SJCRH30 (cell line): ENCODE measurements around the gene FGFR1OP2. TPM values are rescaled to one million over a fixed set of nuclear protein-coding genes. Genes with fewer than 3 reads are reported as not detected.

Experiments used
- DNase-seq, 2 experiments: peaks; one replicate each; pipeline ENCODE4 v3.0.0-alpha.2; 2015 to 2020
- H3K27ac ChIP-seq: fragments of 250-450 bp; sonication (Bioruptor Pico); 2 replicates; pipeline ENCODE4 v1.5.1; 2020; ENCODE audit warnings: mild to moderate bottlenecking, moderate library complexity
- H3K27me3 ChIP-seq: fragments of 250-450 bp; sonication (Bioruptor Pico); 2 replicates; pipeline ENCODE4 v1.5.1; 2020; ENCODE audit warnings: mild to moderate bottlenecking, moderate library complexity
- H3K36me3 ChIP-seq: fragments of 250-450 bp; sonication (Bioruptor Pico); 2 replicates; pipeline ENCODE4 v1.5.1; 2020; ENCODE audit warnings: mild to moderate bottlenecking, moderate library complexity
- H3K4me1 ChIP-seq: fragments of 250-450 bp; sonication (Bioruptor Pico); 2 replicates; pipeline ENCODE4 v1.5.1; 2020; ENCODE audit warnings: mild to moderate bottlenecking, moderate library complexity
- H3K4me3 ChIP-seq: fragments of 250-450 bp; sonication (Bioruptor Pico); 2 replicates; pipeline ENCODE4 v1.5.1; 2020; ENCODE audit warnings: mild to moderate bottlenecking, moderate library complexity
- H3K9me3 ChIP-seq: fragments of 250-450 bp; sonication (Bioruptor Pico); replicated peaks from 2 replicates; pipeline ENCODE4 v1.5.1; 2020; ENCODE audit warnings: mild to moderate bottlenecking, moderate library complexity
- total RNA-seq: library from RNA; depleted of rRNA; stranded (reverse); fragments of >200 nt; shearing (Covaris generic); gene quantifications from 2 replicates; pipeline ENCODE4 v1.2.3, GENCODE V29; 2014

Gene FGFR1OP2
- total RNA-seq, 1 experiment from 2014 or later: 56.3 TPM

DNA sequence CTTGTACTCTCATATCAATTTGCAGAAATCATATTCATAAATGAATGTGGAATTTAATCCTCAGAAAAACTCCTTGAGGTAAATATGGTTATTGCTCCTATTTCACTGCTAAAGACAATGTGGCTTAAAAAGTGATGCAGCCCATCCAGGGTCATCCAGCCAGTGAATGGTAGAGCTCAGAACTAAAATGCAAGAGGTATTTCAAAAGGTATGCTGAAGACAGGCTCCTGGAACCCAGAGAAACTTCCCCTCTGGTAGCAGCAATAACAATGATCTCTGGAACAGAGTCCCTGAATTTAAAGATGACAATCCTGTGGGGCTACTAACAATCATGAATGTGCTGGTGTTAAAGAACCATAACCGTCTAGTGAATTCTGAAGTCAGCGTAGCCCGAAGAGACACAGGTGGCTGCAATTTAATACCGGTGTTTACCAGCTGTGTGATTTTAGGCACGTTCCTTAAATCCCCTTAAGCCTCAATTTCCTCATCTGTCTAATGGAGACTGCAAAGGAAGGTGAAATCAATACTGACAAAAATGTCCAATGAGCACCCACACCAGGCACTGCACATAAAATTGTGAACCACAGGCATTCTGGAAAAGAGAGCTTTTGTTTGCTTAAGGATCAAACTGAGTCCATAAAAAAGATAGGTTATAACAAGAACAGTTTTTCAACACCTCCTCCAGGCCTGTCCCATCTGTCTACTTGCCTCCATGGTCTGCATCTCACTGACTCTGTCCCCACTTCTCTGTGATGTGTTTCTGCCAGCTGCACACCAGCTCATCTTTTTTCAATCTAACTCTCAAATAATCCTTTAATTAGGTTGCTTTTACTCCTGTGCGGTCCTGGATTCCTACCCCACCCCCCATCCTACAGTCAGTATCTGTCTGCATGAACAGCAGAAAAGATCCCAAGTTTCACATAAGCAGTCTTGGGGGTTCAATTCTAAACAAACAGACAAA is 65.4 kb downstream of the FGFR1OP2 start:
- H3K27ac ChIP-seq: 0 out of 2 replicates have a peak overlapping the region, but pooled peaks have one; percentile 1
- peak; percentile 93 to 98 for DNase-seq
- no peaks in the 10 kb centered on the region for H3K9me3 ChIP-seq
- no peaks in the 10 kb centered on the region for H3K36me3 ChIP-seq
- H3K27me3 ChIP-seq: no peaks in the 10 kb centered on the region
- no peak overlapping the region for H3K4me3 ChIP-seq
- peaks cover 25% of the 10 kb centered on the region for H3K4me1 ChIP-seq

- H3K27me3 ChIP-seq: no peaks in the 10 kb centered on the region
- H3K27ac ChIP-seq: no peak overlapping the region
- H3K9me3 ChIP-seq: no peaks in the 10 kb centered on the region
- no peak for DNase-seq
- H3K4me1 ChIP-seq: peaks cover 25% of the 10 kb centered on the region
- H3K4me3 ChIP-seq: no peak overlapping the region
- H3K36me3 ChIP-seq: no peaks in the 10 kb centered on the region
Observed at GRCh38 chr12:27005495-27005894, 67.2 kb downstream of the FGFR1OP2 start.

DNA sequence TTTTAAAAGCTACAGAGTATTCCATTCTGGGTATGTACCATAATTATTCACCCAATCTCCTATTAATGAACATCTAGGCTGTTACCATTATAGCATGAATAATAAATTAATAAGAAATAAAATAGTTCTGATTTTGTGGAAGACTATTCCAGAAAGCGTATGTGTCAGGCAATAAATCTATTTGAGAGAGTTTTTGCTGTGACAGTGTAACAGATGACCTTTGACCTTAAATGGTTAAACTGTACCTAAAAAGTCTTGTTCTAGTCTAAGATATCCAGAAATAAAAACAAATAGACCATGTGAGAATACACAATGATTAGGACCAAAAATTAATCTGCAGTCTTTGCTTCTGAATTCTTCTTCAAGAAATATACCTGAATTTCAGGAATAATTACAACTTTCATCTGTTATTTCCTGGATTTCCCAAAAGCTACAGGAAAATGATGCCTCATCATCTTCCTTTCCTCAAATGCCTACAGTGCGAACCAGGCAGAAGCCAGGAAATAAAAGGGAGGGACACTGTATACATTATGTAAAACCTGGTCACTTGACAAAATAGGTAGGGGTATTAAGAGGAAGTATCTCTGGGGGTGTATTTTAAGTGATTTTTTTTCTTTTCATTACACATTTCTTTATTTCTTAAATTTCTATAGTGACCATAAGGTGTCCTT is 68.7 kb downstream of the FGFR1OP2 start:
- Histone ChIP-seq H3K4me1 (peaks cover 25% of the 10 kb centered on the region), H3K4me3 (no peak overlapping the region), H3K36me3 (no peaks in the 10 kb centered on the region), H3K9me3 (no peaks in the 10 kb centered on the region), H3K27me3 (no peaks in the 10 kb centered on the region), H3K27ac (no peak overlapping the region)
- DNase-seq: no peak

DNA sequence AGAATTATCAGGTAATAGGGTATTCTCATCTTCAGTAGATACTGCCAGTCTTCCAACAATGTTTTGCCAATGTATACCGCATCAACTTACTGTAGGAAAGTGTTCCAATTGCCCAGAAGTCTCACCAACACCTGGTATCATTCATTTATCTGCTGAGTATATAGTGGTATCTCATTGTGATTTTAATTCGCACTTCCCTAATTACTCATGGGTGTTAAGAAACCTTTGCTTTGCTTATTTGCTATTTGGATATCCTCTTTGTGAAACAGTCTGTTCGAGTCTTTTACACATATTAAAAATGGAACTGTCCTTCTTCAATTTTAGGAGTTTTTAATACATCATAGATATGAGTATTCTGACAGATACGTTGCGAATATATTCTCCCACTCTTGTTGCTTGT is 69.8 kb downstream of the FGFR1OP2 start:
- Histone ChIP-seq H3K27ac (no peak overlapping the region), H3K9me3 (no peaks in the 10 kb centered on the region)

DNA sequence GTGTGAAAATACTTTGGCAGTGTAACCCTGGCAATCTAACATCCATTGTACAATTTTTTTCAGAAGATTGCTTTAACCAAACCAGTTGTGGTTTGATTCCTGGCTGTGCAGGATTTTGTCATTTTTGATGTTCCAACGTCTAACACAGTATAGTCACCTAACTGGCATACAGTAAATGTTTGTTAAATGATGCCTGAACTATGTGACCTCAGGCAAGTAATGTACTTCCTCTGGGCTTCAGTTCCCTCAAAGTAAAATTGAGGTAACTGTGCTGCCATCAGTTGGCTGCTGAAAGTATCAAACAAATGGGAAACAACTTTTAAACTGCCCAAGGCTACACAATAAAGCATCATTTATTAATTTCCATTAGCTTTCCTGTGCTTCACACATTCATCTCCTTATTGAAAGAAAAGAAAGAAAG is 71.6 kb downstream of the FGFR1OP2 start:
- Histone ChIP-seq H3K27me3 (no peaks in the 10 kb centered on the region), H3K9me3 (no peaks in the 10 kb centered on the region), H3K36me3 (no peaks in the 10 kb centered on the region), H3K4me1 (peaks cover 6% of the 10 kb centered on the region; the same call in 1 of the 2 replicates), H3K27ac (no peak overlapping the region), H3K4me3 (no peak overlapping the region)
- DNase-seq: no peak

More for the DNA sequence above, 69.8 kb downstream of the FGFR1OP2 start:
- peaks cover 17% of the 10 kb centered on the region for H3K4me1 ChIP-seq
- no peak for DNase-seq
- H3K27me3 ChIP-seq: no peaks in the 10 kb centered on the region
- H3K4me3 ChIP-seq: no peak overlapping the region
- H3K36me3 ChIP-seq: no peaks in the 10 kb centered on the region

DNA sequence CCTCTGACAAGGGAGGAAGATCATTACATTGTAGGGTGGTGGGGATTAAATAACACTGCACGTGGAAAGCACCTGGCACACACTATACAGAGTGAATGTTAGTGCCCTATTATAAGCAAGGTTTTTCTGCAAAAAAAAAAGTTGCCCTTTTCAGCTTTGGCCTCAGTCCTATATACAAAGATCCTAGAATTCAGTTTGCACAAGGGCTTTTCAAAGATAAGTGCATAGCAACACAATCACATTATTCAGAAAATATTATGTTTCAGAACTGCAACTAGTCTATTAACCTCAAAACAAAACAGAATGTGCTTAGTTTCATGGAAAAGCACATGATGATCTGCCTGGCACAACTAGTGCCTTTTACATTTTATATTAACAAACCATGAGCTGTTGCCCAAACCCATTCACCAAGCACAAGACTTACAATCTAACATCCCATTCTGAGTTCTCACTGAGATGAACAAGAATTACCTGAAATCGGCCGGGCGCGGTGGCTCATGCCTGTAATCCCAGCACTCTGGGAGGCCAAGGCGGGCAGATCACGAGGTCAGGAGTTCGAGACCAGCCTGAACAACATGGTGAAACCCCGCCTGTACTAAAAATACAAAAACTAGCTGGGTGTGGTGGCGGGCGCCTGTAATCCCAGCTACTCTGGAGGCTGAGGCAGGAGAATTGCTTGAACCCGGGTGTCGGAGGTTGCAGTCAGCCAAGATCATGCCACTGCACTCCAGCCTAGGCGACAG is 74.1 kb downstream of the FGFR1OP2 start:
- Histone ChIP-seq H3K27me3 (no peaks in the 10 kb centered on the region), H3K27ac (no peak overlapping the region), H3K4me3 (no peak overlapping the region), H3K9me3 (no peaks in the 10 kb centered on the region), H3K36me3 (no peaks in the 10 kb centered on the region), H3K4me1 (0 out of 2 replicates have a peak, but pooled peaks cover 2% of the 10 kb centered on the region)
- DNase-seq: no peak

DNA sequence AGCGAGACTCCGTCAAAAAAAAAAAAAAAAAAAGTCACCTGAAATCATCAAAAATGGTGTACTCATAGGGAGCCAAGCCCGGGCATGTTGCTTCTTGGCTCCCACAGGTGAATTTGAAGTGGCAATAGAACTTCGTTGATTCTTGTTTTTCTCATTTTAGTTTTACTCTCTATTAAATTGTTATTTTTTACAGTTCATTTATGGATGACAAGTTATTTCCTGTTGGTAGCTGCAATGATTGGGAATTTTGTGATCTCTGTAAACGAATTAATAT is 74.6 kb downstream of the FGFR1OP2 start:
- Histone ChIP-seq H3K4me1 (0 out of 2 replicates have a peak, but pooled peaks cover 2% of the 10 kb centered on the region), H3K27ac (no peak overlapping the region), H3K27me3 (no peaks in the 10 kb centered on the region), H3K36me3 (no peaks in the 10 kb centered on the region), H3K4me3 (no peak overlapping the region), H3K9me3 (no peaks in the 10 kb centered on the region)
- DNase-seq: no peak

- H3K9me3 ChIP-seq: no peaks in the 10 kb centered on the region
- H3K36me3 ChIP-seq: no peaks in the 10 kb centered on the region
- H3K4me3 ChIP-seq: peak overlapping the region; percentile 75
- H3K27me3 ChIP-seq: no peaks in the 10 kb centered on the region
- 0 out of 2 replicates have a peak, but pooled peaks cover 2% of the 10 kb centered on the region for H3K4me1 ChIP-seq
- no peak overlapping the region for H3K27ac ChIP-seq
- DNase-seq: peak in 1 of 2 experiments; percentile 55
Observed at GRCh38 chr12:27013611-27014084, 75.4 kb downstream of the FGFR1OP2 start.

GRCh38 chr12:27014085-27014858 is 76.0 kb downstream of the FGFR1OP2 start, which contains the start of gene TM7SF3:
Gene TM7SF3 (minus strand): TSS chr12:27014384. CDS start chr12:27014168, 216 bp downstream.
- Histone ChIP-seq H3K27ac (peak within 1 kb of the TSS; percentile 25; the same call in 1 of the 2 replicates), H3K27me3 (no peaks in the 10 kb centered on the region), H3K36me3 (no peaks in the 10 kb centered on the region), H3K9me3 (no peaks in the 10 kb centered on the region), H3K4me1 (0 out of 2 replicates have a peak, but pooled peaks cover 2% of the 10 kb centered on the region), H3K4me3 (peak within 1 kb of the TSS; percentile 75)
- DNase-seq: peak; percentile 88 to 89

- Histone ChIP-seq H3K36me3 (no peaks in the 10 kb centered on the region), H3K9me3 (no peaks in the 10 kb centered on the region), H3K4me3 (peak overlapping the region; percentile 75), H3K4me1 (0 out of 2 replicates have a peak, but pooled peaks cover 2% of the 10 kb centered on the region), H3K27me3 (no peaks in the 10 kb centered on the region), H3K27ac (peak overlapping the region; percentile 25; the same call in 1 of the 2 replicates)
- peak in 1 of 2 experiments; percentile 15 for DNase-seq
Observed at GRCh38 chr12:27014859-27015729, 76.8 kb downstream of the FGFR1OP2 start.

DNA sequence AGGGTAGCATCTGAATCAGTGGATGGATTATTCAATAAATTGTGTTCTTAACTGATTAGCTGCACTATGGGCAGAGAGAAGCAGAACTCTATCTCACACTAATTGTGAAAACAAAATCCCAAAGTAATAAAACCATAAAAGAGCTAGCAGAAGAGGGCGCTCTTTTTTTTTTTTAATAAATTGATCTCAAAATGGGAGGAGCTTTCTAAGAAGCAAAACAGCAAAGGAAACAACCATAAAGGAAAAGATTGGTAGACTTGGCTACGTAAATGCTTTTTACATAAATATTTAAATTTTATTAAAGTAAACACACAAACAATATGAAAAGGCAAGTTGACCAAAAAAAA is 77.4 kb downstream of the FGFR1OP2 start:
- Histone ChIP-seq H3K4me3 (no peak overlapping the region), H3K27me3 (no peaks in the 10 kb centered on the region), H3K27ac (no peak overlapping the region), H3K9me3 (no peaks in the 10 kb centered on the region), H3K4me1 (0 out of 2 replicates have a peak, but pooled peaks cover 2% of the 10 kb centered on the region), H3K36me3 (no peaks in the 10 kb centered on the region)
- peak in 1 of 2 experiments; percentile 50 for DNase-seq
